Endothelial cell of umbilical vein (primary cell): Measurements from ENCODE around the gene HDGFL2. TPM values are rescaled to one million over a fixed set of nuclear protein-coding genes. Genes with fewer than 3 reads are reported as not detected.

ENCODE experiments used
- BruUV-seq: library from RNA; stranded (reverse); fragments of 400-500 nt; replicated peaks from 2 replicates; lab custom pipeline; 2021; lab: Mats Ljungman, UMichigan
- CTCF ChIA-PET: fragments of 300-600, 350-600 bp; sonication (Branson Sonifier 250); formaldehyde crosslinking; loops from one replicate; lab custom pipeline; 2021; ENCODE audit warnings: antibody characterized with exemption, inconsistent platforms; lab: Charles Lee
- POLR2A ChIA-PET: fragments of 300-600, 350-600 bp; sonication (Branson Sonifier 250); formaldehyde crosslinking; loops from one replicate; lab custom pipeline; 2021; ENCODE audit warnings: antibody characterized with exemption, inconsistent platforms; lab: Charles Lee
- DNase-seq: peaks from one replicate; pipeline ENCODE4 v3.0.0-alpha.2; 2011; ENCODE audit warnings: low read depth, low spot score
- FAIRE-seq: peaks from 2 replicates; lab custom pipeline; 2011; peaks lifted over from hg19 to GRCh38; lab: Jason Lieb, UNC
- H2AFZ ChIP-seq: 2 replicates; pipeline ENCODE4 v1.6.0; 2012; ENCODE audit warnings: low read depth, low read length, control low read depth, inconsistent platforms
- H3K27ac ChIP-seq: 2 replicates; pipeline ENCODE4 v1.5.1; 2011; ENCODE audit warnings: low read depth, mild to moderate bottlenecking, control low read depth, low read length, moderate library complexity; ENCODE audit not compliant: insufficient read depth
- H3K27me3 ChIP-seq, 2 experiments: 2 replicates each; pipeline versions ENCODE4 v1.6.0 to v1.6.1; 2011; ENCODE audit warnings: low read length in 2 of 2, mixed read lengths in 1 of 2; ENCODE audit not compliant: control insufficient read depth in 2 of 2, insufficient read depth in 2 of 2
- H3K36me3 ChIP-seq, 2 experiments: 2 replicates in 1 of 2; 3 replicates in 1 of 2; pipeline ENCODE4 v1.5.1; 2011; ENCODE audit warnings: low read length in 2 of 2, mild to moderate bottlenecking in 1 of 2, moderate library complexity in 1 of 2; ENCODE audit not compliant: control insufficient read depth in 2 of 2, insufficient read depth in 2 of 2; ENCODE audit errors: extremely low read depth in 1 of 2
- H3K4me1 ChIP-seq: 3 replicates; pipeline ENCODE4 v1.5.1; 2011; ENCODE audit warnings: mild to moderate bottlenecking, low read length; ENCODE audit not compliant: control insufficient read depth, insufficient read depth; ENCODE audit errors: extremely low read depth
- H3K4me2 ChIP-seq: 2 replicates; pipeline ENCODE4 v1.6.1; 2011; ENCODE audit warnings: low read length, control low read depth, mixed read lengths; ENCODE audit not compliant: insufficient read depth
- H3K4me3 ChIP-seq, 3 experiments: fragments of 200-600 bp in 1 of 3; sonication (generic), shearing (Covaris generic) in 1 of 3; replicated peaks in 1 of 3; 2 replicates each; pipeline ENCODE4 v1.5.1; 2011 to 2016; ENCODE audit warnings: control low read depth in 3 of 3, low read length in 3 of 3, mild to moderate bottlenecking in 2 of 3, inconsistent platforms in 1 of 3, low read depth in 1 of 3, moderate library complexity in 1 of 3; ENCODE audit not compliant: insufficient read depth in 1 of 3
- H3K79me2 ChIP-seq: 2 replicates; pipeline ENCODE4 v1.6.0; 2012; ENCODE audit warnings: low read length, inconsistent platforms; ENCODE audit not compliant: control insufficient read depth, insufficient read depth
- H3K9ac ChIP-seq: replicated peaks from 2 replicates; pipeline ENCODE3; 2011; ENCODE audit warnings: low read length, control low read depth; ENCODE audit not compliant: insufficient read depth; ENCODE audit errors: extremely low read depth
- H3K9me1 ChIP-seq: replicated peaks from 3 replicates; pipeline ENCODE4 v1.6.0; 2011; ENCODE audit warnings: mild to moderate bottlenecking, low read length; ENCODE audit not compliant: control insufficient read depth, insufficient read depth; ENCODE audit errors: extremely low read depth
- H3K9me3 ChIP-seq: replicated peaks from 2 replicates; pipeline ENCODE4 v1.5.1; 2012; ENCODE audit warnings: low read length, inconsistent platforms; ENCODE audit not compliant: control insufficient read depth, insufficient read depth
- H4K20me1 ChIP-seq: replicated peaks from 2 replicates; pipeline ENCODE3; 2011; ENCODE audit warnings: mild to moderate bottlenecking, low read length; ENCODE audit not compliant: control insufficient read depth, insufficient read depth; ENCODE audit errors: extremely low read depth
- CTCF ChIP-seq, 2 donors: IDR thresholded peaks; 1 replicate in 1 of 2; 2 replicates in 1 of 2; pipeline ENCODE4 v1.5.1; 2011; ENCODE audit warnings: low read length in 2 of 2, mild to moderate bottlenecking in 2 of 2, moderate library complexity in 2 of 2, control low read depth in 1 of 2, inconsistent platforms in 1 of 2, low read depth in 1 of 2; ENCODE audit not compliant: insufficient read depth in 1 of 2; ENCODE audit errors: extremely low read depth in 1 of 2
- EZH2 ChIP-seq: IDR thresholded peaks from 2 replicates; pipeline ENCODE4 v1.6.1; 2012; ENCODE audit warnings: borderline replicate concordance, low read depth, mild to moderate bottlenecking, moderate library complexity, low read length, inconsistent platforms; ENCODE audit not compliant: severe bottlenecking
- FOS ChIP-seq: IDR thresholded peaks from 2 replicates; pipeline ENCODE4 v1.6.1; 2011; ENCODE audit warnings: mild to moderate bottlenecking, low read length, moderate library complexity, borderline replicate concordance; ENCODE audit not compliant: insufficient read depth
- GATA2 ChIP-seq: IDR thresholded peaks from 2 replicates; pipeline ENCODE4 v1.7.0; 2011; ENCODE audit warnings: low read depth, mild to moderate bottlenecking, moderate library complexity, mixed read lengths, low read length; ENCODE audit not compliant: insufficient read length, insufficient read depth
- JUN ChIP-seq: IDR thresholded peaks from 2 replicates; pipeline ENCODE4 v1.6.1; 2011; ENCODE audit warnings: borderline replicate concordance, low read depth; ENCODE audit not compliant: insufficient read length, insufficient read depth
- MYC ChIP-seq: IDR thresholded peaks from one replicate; pipeline ENCODE4 v1.6.1; 2011; ENCODE audit warnings: mild to moderate bottlenecking, low read depth, low read length
- POLR2A ChIP-seq: IDR thresholded peaks from 2 replicates; pipeline ENCODE4 v1.6.1; 2012; ENCODE audit warnings: low read depth, mild to moderate bottlenecking, control low read depth, low read length
- POLR2AphosphoS5 ChIP-seq: IDR thresholded peaks from 2 replicates; pipeline ENCODE4 v1.6.1; 2012; ENCODE audit warnings: low read depth, mild to moderate bottlenecking, control low read depth, low read length, moderate library complexity; ENCODE audit not compliant: insufficient read depth
- dilution Hi-C: fragments of 300-500 bp; cut with MboI; formaldehyde crosslinking; loops from one replicate; pipeline ENCODE4 v1.15.0; 2019; ENCODE audit warnings: low sequenced_read_pairs; ENCODE audit not compliant: extremely low pct_ligation_motif_present
- intact Hi-C: fragments of 100-400 bp; cut with micrococcal nuclease; formaldehyde crosslinking; loops from one replicate; pipeline ENCODE4 v1.10.0; 2022
- polyA plus RNA-seq, 4 experiments: library from polyadenylated mRNA; depleted of rRNA in 3 of 4; stranded (reverse) in 3 of 4; unstranded in 1 of 4; fragments of >200 nt; gene quantifications; 2 replicates each; pipeline versions ENCODE4 v1.2.1 to v1.2.3, GENCODE V29; 2011 to 2012; ENCODE audit warnings: missing spikeins in 1 of 4
- total RNA-seq: library from RNA; stranded (reverse); gene quantifications from 2 replicates; pipeline ENCODE4 v1.2.3, GENCODE V29; 2021
- TF ChIP-seq, protein P1 (sequence below): IDR thresholded peaks from 2 replicates; pipeline ENCODE4 v1.6.1; 2011; ENCODE audit not compliant: insufficient read depth, insufficient read length

The HDGFL2 gene
- total and polyA plus RNA-seq, 2 donors (not counting 3 experiments of a cell fraction or from before 2014, with no cell fraction given): 39.1 to 79.6 TPM

- DNase-seq (no peak), FAIRE-seq (no peak)
- intact Hi-C loops: no loop called here
- TF ChIP-seq, protein P1, sequence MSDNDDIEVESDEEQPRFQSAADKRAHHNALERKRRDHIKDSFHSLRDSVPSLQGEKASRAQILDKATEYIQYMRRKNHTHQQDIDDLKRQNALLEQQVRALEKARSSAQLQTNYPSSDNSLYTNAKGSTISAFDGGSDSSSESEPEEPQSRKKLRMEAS: no peak
- TF ChIP-seq EZH2 (no peak), POLR2A (no peak), GATA2 (no peak), POLR2AphosphoS5 (no peak), JUN (no peak), CTCF (IDR thresholded peaks at IDR 0.05; ENCODE audit: extremely low read depth in 1 of 2, insufficient read depth in 1 of 2, low read depth in 1 of 2, low read length in 2 of 2) (no peak), FOS (no peak), MYC (no peak)
- no peak overlapping the region for H2AFZ ChIP-seq
- no peaks in the 10 kb centered on the region for H3K79me2 ChIP-seq
- ChIA-PET POLR2A (no interaction called here), CTCF (interaction anchor here (0.5 kb wide), 1 partner anchor 12 kb away, joined by 3 read pairs; no protein-coding TSS in a partner anchor)
- H3K27ac ChIP-seq: no peak overlapping the region
- no TSS peak for BruUV-seq
- no peak overlapping the region for H3K4me2 ChIP-seq
- no peak overlapping the region for H3K4me3 ChIP-seq
- H3K9ac ChIP-seq: no peak overlapping the region
- peaks cover 4 to 48% of the 10 kb centered on the region in 2 experiments for H3K36me3 ChIP-seq
- no peaks in the 10 kb centered on the region for H4K20me1 ChIP-seq
- no peaks in the 10 kb centered on the region for H3K27me3 ChIP-seq
- no peaks in the 10 kb centered on the region for H3K9me1 ChIP-seq
- dilution Hi-C loops: no loop called here
- no peaks in the 10 kb centered on the region for H3K9me3 ChIP-seq
- no peaks in the 10 kb centered on the region for H3K4me1 ChIP-seq
Measured at GRCh38 chr19:4495471-4495870, 23.4 kb downstream of the HDGFL2 start.
